IPS-20b (cell line): ENCODE measurements around the gene COA5.

Experiments used
- H3K27ac ChIP-seq: one replicate; pipeline ENCODE4 v1.5.1; 2013; ENCODE audit warnings: low read length
- H3K27me3 ChIP-seq: 2 replicates; pipeline ENCODE4 v1.6.1; 2013; ENCODE audit warnings: mild to moderate bottlenecking, low read length, inconsistent platforms; ENCODE audit not compliant: insufficient read depth
- H3K36me3 ChIP-seq: 2 replicates; pipeline ENCODE4 v1.6.1; 2013; ENCODE audit warnings: low read depth, mild to moderate bottlenecking, inconsistent platforms, low read length, moderate library complexity; ENCODE audit not compliant: insufficient read depth
- H3K4me1 ChIP-seq: 2 replicates; pipeline ENCODE4 v1.6.1; 2013; ENCODE audit warnings: mild to moderate bottlenecking, control low read depth, inconsistent platforms, low read length, moderate library complexity; ENCODE audit not compliant: insufficient read depth
- H3K4me3 ChIP-seq: 2 replicates; pipeline ENCODE4 v1.5.1; 2013; ENCODE audit warnings: mild to moderate bottlenecking, low read length, inconsistent platforms
- H3K9ac ChIP-seq: 2 replicates; pipeline ENCODE4 v1.6.1; 2013; ENCODE audit warnings: low read depth, mild to moderate bottlenecking, inconsistent platforms, low read length, moderate library complexity
- H3K9me3 ChIP-seq: 2 replicates; pipeline ENCODE4 v1.6.1; 2013; ENCODE audit warnings: mild to moderate bottlenecking, low read depth, low read length, inconsistent platforms; ENCODE audit not compliant: insufficient read depth

COA5 gene

DNA sequence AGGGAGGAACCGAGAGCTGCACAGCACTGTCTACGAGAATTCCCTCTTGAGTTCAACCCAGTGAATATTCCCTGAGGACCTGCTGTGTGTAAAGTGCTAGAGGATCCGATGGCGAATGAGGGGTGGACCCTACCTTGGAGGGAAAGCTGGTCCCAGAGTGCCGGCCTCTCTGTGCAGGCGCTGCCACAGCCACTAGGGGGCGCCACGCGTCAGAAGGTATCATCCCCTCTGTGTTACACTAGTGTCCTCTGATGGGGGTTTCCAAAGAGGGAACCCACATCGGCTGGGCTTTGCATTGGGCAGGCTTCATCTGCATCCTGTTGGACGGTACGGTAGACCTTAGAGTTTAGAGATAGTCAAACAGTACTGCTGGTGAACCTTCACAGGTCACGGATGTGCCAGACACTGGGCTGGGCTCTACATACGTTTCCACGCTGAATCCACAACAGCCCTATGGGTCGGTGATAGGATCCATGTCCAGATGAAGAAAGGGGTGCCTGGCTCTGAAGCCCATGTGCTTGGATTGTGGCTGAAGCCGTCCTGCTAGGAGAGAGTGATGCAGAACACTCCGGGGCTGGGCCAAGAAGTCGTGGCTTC is 39.0 kb downstream of the COA5 start:
- Histone ChIP-seq H3K27me3 (no peaks in the 10 kb centered on the region), H3K9me3 (no peaks in the 10 kb centered on the region), H3K27ac (no peak overlapping the region), H3K36me3 (peaks cover 93% of the 10 kb centered on the region), H3K4me1 (no peaks in the 10 kb centered on the region), H3K9ac (no peak overlapping the region), H3K4me3 (no peak overlapping the region)

DNA sequence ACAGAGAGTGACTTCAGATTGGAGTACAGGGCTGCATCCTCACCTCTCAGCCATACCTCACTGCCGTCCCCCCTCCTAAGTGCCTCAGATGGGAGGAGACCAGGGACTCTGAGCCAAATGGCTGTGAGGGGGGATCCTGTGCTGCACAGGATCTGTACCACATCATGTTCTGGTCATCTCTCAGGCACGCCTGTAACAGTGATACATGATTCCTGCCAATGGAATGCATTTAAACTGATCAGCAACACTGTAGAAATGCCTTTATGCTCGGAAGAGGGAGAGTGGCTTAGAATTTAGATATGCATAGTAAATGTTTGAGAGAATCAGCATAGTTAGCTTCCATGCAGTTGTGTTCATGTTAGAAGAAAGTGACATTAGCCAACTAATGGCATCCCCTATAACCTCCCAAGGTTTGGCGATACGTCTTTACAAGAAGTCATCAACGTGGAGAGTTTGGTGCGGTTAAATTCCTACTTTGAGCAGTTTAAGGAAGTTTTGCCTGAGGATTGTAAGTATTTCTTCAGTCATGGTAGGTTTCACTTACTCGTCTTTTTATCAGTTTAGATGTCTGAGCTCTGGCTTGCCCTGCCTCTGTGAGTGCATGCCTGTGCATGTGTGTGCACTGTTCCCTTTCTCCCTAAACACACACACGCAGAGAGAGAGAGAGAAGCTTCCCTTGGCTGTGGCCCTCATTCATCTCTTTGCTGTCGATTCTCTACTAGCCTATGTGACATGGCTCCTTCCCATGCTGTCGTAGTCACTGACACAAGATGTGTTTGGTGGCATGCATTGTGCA is 40.0 kb downstream of the COA5 start:
- Histone ChIP-seq H3K27ac (no peak overlapping the region), H3K36me3 (peaks cover 98% of the 10 kb centered on the region), H3K27me3 (no peaks in the 10 kb centered on the region), H3K4me3 (no peak overlapping the region), H3K9me3 (no peaks in the 10 kb centered on the region), H3K9ac (no peak overlapping the region), H3K4me1 (no peaks in the 10 kb centered on the region)

- Histone ChIP-seq H3K9me3 (no peaks in the 10 kb centered on the region), H3K27ac (no peak overlapping the region), H3K4me3 (no peak overlapping the region), H3K27me3 (no peaks in the 10 kb centered on the region), H3K4me1 (no peaks in the 10 kb centered on the region), H3K36me3 (peaks cover 89% of the 10 kb centered on the region), H3K9ac (no peak overlapping the region)
Measured at GRCh38 chr2:98565941-98566340, 42.4 kb downstream of the COA5 start.

- H3K36me3 ChIP-seq, result peaks cover 89% of the 10 kb centered on the region
- no peak overlapping the region for H3K4me3 ChIP-seq
- H3K27ac ChIP-seq, result no peak overlapping the region
- no peaks in the 10 kb centered on the region for H3K9me3 ChIP-seq
- H3K9ac ChIP-seq, result no peak overlapping the region
- H3K27me3 ChIP-seq, result no peaks in the 10 kb centered on the region
- H3K4me1 ChIP-seq, result no peaks in the 10 kb centered on the region
Measured at GRCh38 chr2:98565286-98565860, 42.9 kb downstream of the COA5 start.

GRCh38 chr2:98564541-98565132 is 43.7 kb downstream of the COA5 start:
- Histone ChIP-seq H3K36me3 (peaks cover 89% of the 10 kb centered on the region), H3K9me3 (no peaks in the 10 kb centered on the region), H3K4me1 (no peaks in the 10 kb centered on the region), H3K27me3 (no peaks in the 10 kb centered on the region), H3K9ac (no peak overlapping the region), H3K4me3 (no peak overlapping the region), H3K27ac (no peak overlapping the region)

GRCh38 chr2:98563394-98563793 is 44.9 kb downstream of the COA5 start:
- no peaks in the 10 kb centered on the region for H3K4me1 ChIP-seq
- no peak overlapping the region for H3K9ac ChIP-seq
- peaks cover 91% of the 10 kb centered on the region for H3K36me3 ChIP-seq
- H3K27me3 ChIP-seq, result no peaks in the 10 kb centered on the region
- H3K4me3 ChIP-seq, result no peak overlapping the region
- no peaks in the 10 kb centered on the region for H3K9me3 ChIP-seq
- no peak overlapping the region for H3K27ac ChIP-seq

- H3K36me3 ChIP-seq, result peaks cover 89% of the 10 kb centered on the region
- H3K4me1 ChIP-seq, result no peaks in the 10 kb centered on the region
- no peaks in the 10 kb centered on the region for H3K9me3 ChIP-seq
- H3K9ac ChIP-seq, result no peak overlapping the region
- H3K27ac ChIP-seq, result no peak overlapping the region
- H3K4me3 ChIP-seq, result no peak overlapping the region
- H3K27me3 ChIP-seq, result no peaks in the 10 kb centered on the region
Measured at GRCh38 chr2:98561902-98562695, 46.2 kb downstream of the COA5 start.

DNA sequence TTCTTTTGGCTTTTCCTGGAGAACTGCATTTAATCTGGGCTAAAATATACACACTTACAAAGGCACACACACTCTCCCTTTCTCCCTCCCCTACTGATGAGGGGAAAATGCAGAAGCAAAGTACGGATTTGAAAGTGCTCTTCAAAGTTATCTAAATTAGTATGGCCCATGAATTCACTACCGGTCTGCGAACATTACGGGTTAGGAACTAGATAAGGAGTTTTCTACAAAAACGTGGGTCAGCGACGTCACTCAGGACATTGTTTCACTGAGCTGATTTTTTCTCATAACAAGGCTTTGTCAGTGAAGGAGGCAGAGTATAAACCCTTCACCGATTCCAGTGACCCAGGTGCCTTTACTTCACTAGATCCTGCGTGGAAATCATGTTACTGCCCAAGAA is 47.3 kb downstream of the COA5 start:
- Histone ChIP-seq H3K9ac (no peak overlapping the region), H3K4me1 (no peaks in the 10 kb centered on the region), H3K27ac (no peak overlapping the region), H3K27me3 (no peaks in the 10 kb centered on the region), H3K4me3 (no peak overlapping the region), H3K36me3 (peaks cover 88% of the 10 kb centered on the region), H3K9me3 (no peaks in the 10 kb centered on the region)

GRCh38 chr2:98560256-98560771 is 48.0 kb downstream of the COA5 start:
- Histone ChIP-seq H3K4me3 (no peak overlapping the region), H3K27me3 (no peaks in the 10 kb centered on the region), H3K9me3 (no peaks in the 10 kb centered on the region), H3K4me1 (no peaks in the 10 kb centered on the region), H3K36me3 (peaks cover 88% of the 10 kb centered on the region), H3K27ac (no peak overlapping the region), H3K9ac (no peak overlapping the region)

DNA sequence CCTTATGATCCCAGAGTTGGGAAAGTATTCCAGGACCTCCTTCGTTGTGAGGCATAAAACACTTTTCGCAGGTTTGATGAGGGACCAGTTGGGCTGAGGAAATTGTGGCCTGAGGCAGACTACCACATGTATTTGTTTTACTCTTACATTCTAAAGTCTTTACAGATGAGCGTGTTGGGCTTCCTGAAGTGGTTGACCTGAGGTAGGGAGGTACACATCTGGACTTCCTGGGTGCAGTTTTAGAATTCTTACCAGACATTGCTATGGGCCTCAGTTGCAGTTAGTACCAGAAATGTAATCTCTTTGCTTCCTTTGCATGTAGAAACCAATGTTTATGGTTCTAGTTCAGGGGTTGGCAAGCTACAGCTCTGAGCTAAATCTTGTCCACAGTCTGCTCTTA is 48.7 kb downstream of the COA5 start:
- no peak overlapping the region for H3K9ac ChIP-seq
- no peaks in the 10 kb centered on the region for H3K4me1 ChIP-seq
- peaks cover 88% of the 10 kb centered on the region for H3K36me3 ChIP-seq

DNA sequence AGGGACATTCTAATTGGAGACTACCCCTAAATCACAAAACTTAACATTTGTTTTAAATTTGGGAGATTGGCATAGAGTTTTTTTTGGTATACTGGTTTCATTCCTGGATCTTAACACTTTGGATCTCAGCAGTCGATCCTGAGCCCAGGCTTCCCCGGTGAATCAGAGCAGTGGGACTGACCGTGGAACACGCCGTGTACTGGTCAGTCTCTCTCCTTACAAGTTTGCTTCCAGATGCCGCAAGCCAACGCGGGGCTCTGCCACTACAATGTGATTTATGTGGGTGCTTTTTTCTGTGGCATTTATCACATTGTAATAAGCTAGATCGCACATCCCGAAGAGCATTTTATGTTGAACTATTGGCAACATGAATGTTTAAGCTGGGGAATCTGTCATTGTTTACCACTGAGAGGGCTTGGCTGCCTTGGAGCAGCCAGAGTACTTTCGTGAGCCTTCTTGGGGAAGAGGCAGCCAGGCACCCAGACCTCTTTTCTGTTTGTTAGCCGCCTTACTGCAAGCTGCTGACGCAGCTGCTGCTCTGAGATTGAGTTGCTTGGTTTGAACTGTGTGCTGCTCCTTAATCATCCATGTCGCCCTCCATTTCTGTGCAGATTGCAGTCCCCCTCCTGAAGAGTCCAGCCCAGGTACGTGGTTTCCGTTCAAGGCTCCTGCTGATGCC is 49.3 kb downstream of the COA5 start:
- H3K4me3 ChIP-seq, result no peak overlapping the region
- H3K27ac ChIP-seq, result no peak overlapping the region
- no peaks in the 10 kb centered on the region for H3K9me3 ChIP-seq
- H3K4me1 ChIP-seq, result no peaks in the 10 kb centered on the region
- no peak overlapping the region for H3K9ac ChIP-seq
- H3K27me3 ChIP-seq, result no peaks in the 10 kb centered on the region
- H3K36me3 ChIP-seq, result peaks cover 88% of the 10 kb centered on the region

More for the DNA sequence above, 48.7 kb downstream of the COA5 start:
- Histone ChIP-seq H3K27me3 (no peaks in the 10 kb centered on the region), H3K27ac (no peak overlapping the region), H3K9me3 (no peaks in the 10 kb centered on the region), H3K4me3 (no peak overlapping the region)
